Measurements from ENCODE around the gene CD1C. TPM values are rescaled to one million over a fixed set of nuclear protein-coding genes. Genes with fewer than 3 reads are reported as not detected.
"Not testable (repeated sequence)": the region's sequence is repeated elsewhere in the genome, so short reads cannot be mapped to it uniquely, and the experiment has no call there.

Gene CD1C
- total and polyA plus RNA-seq, 7 donors: 0.06 to 0.47 (median 0.17) TPM; not detected in 3

GRCh38 chr1:158272681-158273080 is 17.0 kb upstream of the CD1C start:
- Histone ChIP-seq H3K9me3 (no peaks in the 10 kb centered on the region), H3K36me3 (ENCODE audit: insufficient read depth in 1 of 2, low read depth in 1 of 2) (no peaks in the 10 kb centered on the region), H3K4me1 (no peaks in the 10 kb centered on the region), H3K27me3 (ENCODE audit: insufficient read depth in 3 of 3, low read length in 2 of 3) (peaks cover 0 to 2% (median 0%) of the 10 kb centered on the region in 3 donors), H3K27ac (no peak overlapping the region), H3K4me3 (no peak overlapping the region)
- ATAC-seq (no peak), DNase-seq (no peak)
- no peak for TF ChIP-seq CTCF (IDR thresholded peaks at IDR 0.05)
- intact Hi-C loops (cut with DNase I): no loop called here

DNA sequence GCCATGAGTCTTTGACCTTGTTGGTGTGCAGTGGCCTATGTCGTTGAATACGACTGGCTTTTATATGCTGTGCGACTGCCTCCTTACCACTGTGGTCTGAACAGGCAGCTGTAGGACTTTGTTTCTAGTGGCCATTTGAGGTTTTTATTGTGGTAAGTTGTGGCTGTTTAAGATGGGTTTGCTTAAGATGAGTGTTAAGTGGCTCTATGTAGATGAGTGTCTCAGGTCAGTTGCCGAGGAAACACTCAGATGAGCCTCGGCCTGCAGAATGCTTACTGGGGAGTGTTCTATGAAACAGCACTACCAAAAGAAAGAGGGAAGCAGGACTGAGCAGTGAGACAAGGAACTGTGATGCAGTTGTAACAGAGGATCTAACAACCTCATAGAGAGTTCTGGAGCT is 14.9 kb upstream of the CD1C start:
- no peak overlapping the region for H3K27ac ChIP-seq
- ATAC-seq: no peak
- H3K4me1 ChIP-seq: no peaks in the 10 kb centered on the region
- H3K9me3 ChIP-seq: no peaks in the 10 kb centered on the region
- no peak for TF ChIP-seq CTCF (IDR thresholded peaks at IDR 0.05)
- intact Hi-C loops (cut with DNase I): no loop called here
- H3K27me3 ChIP-seq (ENCODE audit: insufficient read depth in 3 of 3, low read length in 2 of 3): peaks cover 0 to 2% (median 0%) of the 10 kb centered on the region in 3 donors
- DNase-seq: no peak
- H3K4me3 ChIP-seq: no peak overlapping the region
- WGBS, 3 donors: 63 to 83% (median 82%) methylated on average over 5 of the region's 5 CpGs
- H3K36me3 ChIP-seq (ENCODE audit: insufficient read depth in 1 of 2, low read depth in 1 of 2): no peaks in the 10 kb centered on the region

DNA sequence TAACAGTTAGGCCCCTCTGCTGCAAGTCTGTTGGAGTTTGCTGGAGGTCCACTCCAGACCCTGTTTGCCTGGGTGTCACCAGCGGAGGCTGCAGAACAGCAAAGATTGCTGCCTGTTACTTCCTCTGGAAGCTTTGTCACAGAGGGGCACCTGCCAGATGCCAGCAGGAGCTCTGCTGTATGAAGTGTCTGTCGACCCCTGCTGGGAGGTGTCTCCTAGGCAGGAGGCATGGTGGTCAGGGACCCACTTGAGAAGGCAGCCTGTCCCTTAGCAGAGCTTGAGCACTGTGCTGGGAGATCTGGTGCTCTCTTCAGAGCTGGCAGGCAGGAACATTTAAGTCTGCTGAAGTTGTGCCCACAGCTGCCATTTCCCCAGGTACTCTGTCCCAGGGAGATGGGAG is 7.3 kb upstream of the CD1C start:
- H3K36me3 ChIP-seq (ENCODE audit: insufficient read depth in 1 of 2, low read depth in 1 of 2); DNase-seq; H3K27me3 ChIP-seq (ENCODE audit: insufficient read depth in 3 of 3, low read length in 2 of 3); H3K27ac ChIP-seq; ATAC-seq; intact Hi-C loops (cut with DNase I); H3K4me1 ChIP-seq; H3K4me3 ChIP-seq; H3K9me3 ChIP-seq: not testable (repeated sequence)
- 65 to 71% (median 70%) methylated on average over 2 of the region's 2 CpGs for WGBS, 3 donors

DNA sequence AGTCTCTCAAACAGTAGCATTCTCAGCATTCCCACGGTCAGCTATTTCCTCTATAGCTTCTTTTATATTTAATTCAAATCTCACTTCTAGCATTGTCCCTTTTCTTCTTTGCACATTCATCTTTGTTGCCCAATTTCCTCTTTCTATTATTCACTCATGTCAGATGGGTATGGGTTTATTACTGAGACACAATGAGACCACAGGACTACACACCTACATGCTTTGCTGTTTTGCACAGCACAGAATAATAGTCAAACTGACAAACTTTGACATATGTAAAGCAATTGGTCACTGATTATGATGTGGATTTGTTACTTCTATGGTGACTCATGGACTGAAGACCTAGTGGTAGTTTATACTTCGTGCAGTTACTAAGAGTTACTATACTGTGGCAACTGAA is 5.8 kb upstream of the CD1C start:
- WGBS, 3 donors: 50 to 67% (median 59%) methylated on average over 2 of the region's 2 CpGs
- no peak for TF ChIP-seq CTCF (IDR thresholded peaks at IDR 0.05)
- Histone ChIP-seq H3K4me3 (no peak overlapping the region), H3K9me3 (no peaks in the 10 kb centered on the region), H3K27me3 (ENCODE audit: insufficient read depth in 3 of 3, low read length in 2 of 3) (no peaks in the 10 kb centered on the region), H3K27ac (no peak overlapping the region), H3K4me1 (no peaks in the 10 kb centered on the region), H3K36me3 (ENCODE audit: insufficient read depth in 1 of 2, low read depth in 1 of 2) (no peaks in the 10 kb centered on the region)
- ATAC-seq (no peak), DNase-seq (no peak)
- intact Hi-C loops (cut with DNase I): no loop called here

GRCh38 chr1:158285756-158286241 is 3.9 kb upstream of the CD1C start:
- DNase-seq: peak; percentile 20 to 54
- no peaks in the 10 kb centered on the region for H3K27me3 ChIP-seq (ENCODE audit: insufficient read depth in 3 of 3, low read length in 2 of 3)
- ATAC-seq: peak in 3 of 4 donors; percentile 35 to 45 (median 37)
- H3K36me3 ChIP-seq (ENCODE audit: insufficient read depth in 1 of 2, low read depth in 1 of 2): no peaks in the 10 kb centered on the region
- no peak overlapping the region for H3K27ac ChIP-seq
- TF ChIP-seq CTCF (IDR thresholded peaks at IDR 0.05): no peak
- 43 to 49% (median 48%) methylated on average over 7 of the region's 7 CpGs for WGBS, 3 donors
- no peak overlapping the region for H3K4me3 ChIP-seq
- intact Hi-C loops (cut with DNase I): no loop called here
- no peaks in the 10 kb centered on the region for H3K4me1 ChIP-seq
- H3K9me3 ChIP-seq: no peaks in the 10 kb centered on the region

All from psoas muscle (tissue), 8 donors.